ENCODE results near the gene CALML4. TPM values are rescaled to one million over a fixed set of nuclear protein-coding genes. Genes with fewer than 3 reads are reported as not detected.
"Not testable (repeated sequence)": the region's sequence is repeated elsewhere in the genome, so short reads cannot be mapped to it uniquely, and the experiment has no call there.

Gene CALML4
- total RNA-seq, 1 donor from 2014 or later = 12.1 TPM

DNA sequence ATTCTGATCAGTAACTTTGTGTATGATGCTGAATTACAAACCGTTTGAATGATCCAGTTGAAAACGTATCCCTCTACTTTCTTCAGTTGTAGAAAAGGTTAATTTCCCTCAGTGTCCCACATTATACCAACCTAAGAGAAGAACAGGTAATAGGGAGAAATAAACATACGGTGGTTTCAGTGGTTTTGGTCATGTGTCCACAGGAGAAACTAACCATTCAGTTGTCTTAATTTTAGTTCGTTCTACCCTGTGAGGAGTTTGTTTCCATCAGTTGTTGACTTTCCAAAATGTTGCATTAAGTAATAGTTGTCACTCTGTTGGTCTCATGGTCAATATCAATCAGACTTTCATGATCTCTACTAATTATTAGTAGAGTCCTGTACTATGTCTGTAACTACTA is 15.1 kb downstream of the CALML4 start:
- H3K4me3 Mint-ChIP-seq (ENCODE audit: low read depth) = no peak overlapping the region
- H3K4me1 Mint-ChIP-seq (ENCODE audit: low read depth) = peaks cover 3% of the 10 kb centered on the region
- no peaks in the 10 kb centered on the region for H3K27me3 Mint-ChIP-seq (ENCODE audit: low read depth)
- no peaks in the 10 kb centered on the region for H3K9me3 Mint-ChIP-seq
- intact Hi-C loops (cut with micrococcal nuclease) = no loop called here
- DNase-seq (ENCODE audit: low spot score) = no peak
- peaks cover 72% of the 10 kb centered on the region for H3K36me3 Mint-ChIP-seq (ENCODE audit: low read depth)
- no peak overlapping the region for H3K27ac Mint-ChIP-seq

DNA sequence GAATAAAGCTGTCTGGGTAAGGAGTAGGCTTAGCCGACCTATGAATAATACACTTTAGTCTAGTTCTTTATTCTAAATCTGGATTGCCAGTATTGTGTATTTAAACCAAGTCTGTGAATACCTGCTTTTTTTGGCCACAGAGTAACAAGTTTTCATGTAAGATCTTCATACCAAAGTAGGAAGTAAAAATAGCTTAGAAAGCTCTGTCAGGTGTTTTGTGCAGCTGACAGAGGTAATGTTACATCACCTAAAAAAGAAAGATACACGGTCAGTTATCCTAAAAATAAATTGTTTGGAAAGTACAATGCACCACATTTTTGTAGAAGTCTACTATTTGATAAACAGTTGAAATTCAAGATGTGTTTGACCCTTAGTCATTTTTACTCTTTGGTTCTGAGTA is 16.5 kb downstream of the CALML4 start:
- H3K36me3 Mint-ChIP-seq (ENCODE audit: low read depth) = peaks cover 75% of the 10 kb centered on the region

DNA sequence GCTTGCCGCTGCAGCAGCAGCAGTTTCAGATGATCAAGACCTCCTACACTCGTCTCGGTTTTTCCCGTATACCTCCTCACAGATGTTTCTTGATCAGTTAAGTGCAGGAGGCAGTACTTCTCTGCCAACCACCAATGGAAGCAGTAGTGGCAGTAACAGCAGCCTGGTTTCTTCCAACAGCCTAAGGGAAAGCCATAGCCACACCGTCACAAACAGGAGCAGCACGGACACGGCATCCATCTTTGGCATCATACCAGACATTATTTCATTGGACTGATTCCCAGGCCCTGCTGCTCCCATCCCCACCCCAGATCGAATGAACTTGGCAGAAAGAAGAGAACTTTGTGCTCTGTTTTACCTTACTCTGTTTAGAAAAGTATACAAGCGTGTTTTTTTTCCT is 17.6 kb downstream of the CALML4 start:
- H3K27ac Mint-ChIP-seq = peak overlapping the region; percentile 5
- no peaks in the 10 kb centered on the region for H3K27me3 Mint-ChIP-seq (ENCODE audit: low read depth)
- no peak overlapping the region for H3K4me3 Mint-ChIP-seq (ENCODE audit: low read depth)
- H3K4me1 Mint-ChIP-seq (ENCODE audit: low read depth) = peaks cover 7% of the 10 kb centered on the region
- intact Hi-C loops (cut with micrococcal nuclease) = no loop called here
- no peaks in the 10 kb centered on the region for H3K9me3 Mint-ChIP-seq
- peaks cover 75% of the 10 kb centered on the region for H3K36me3 Mint-ChIP-seq (ENCODE audit: low read depth)
- DNase-seq (ENCODE audit: low spot score) = no peak

More for the DNA sequence above, 16.5 kb downstream of the CALML4 start:
- Mint-ChIP-seq H3K27me3 (ENCODE audit: low read depth) (no peaks in the 10 kb centered on the region), H3K4me3 (ENCODE audit: low read depth) (no peak overlapping the region), H3K27ac (no peak overlapping the region), H3K9me3 (no peaks in the 10 kb centered on the region), H3K4me1 (ENCODE audit: low read depth) (peaks cover 5% of the 10 kb centered on the region)
- intact Hi-C loops (cut with micrococcal nuclease) = no loop called here
- DNase-seq (ENCODE audit: low spot score) = no peak

DNA sequence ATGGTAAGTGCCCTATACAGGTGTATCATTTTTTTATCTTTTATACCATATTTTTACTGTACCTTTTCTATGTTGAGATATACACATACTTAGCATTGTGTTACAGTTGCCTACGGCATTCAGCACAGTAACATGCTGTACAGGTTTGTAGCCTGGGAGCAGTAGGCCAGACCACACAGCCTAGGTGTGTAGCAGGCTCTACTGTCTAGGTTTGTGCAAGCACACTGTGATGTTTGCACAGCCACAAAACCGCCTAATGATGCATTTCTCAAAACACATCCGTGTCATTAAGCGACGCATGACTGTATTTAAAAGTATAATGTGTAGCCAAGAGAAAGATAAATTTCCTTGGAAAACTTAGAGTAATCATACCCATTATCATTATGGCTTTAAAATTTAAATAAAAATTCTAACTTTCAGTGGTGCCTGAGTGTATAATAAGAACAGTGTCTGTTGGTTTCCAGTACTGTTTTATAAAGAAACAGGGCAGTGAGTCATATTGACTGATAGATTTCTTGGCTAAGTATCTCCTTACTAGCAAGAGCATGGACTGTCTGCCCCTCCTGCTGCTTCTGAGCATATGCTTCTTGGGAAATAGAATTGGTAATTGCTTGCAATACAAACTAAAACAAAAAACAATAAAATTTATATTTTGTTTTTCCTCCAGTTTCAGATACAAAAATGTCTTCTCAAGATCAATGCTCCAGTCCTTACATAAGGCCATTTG is 18.3 kb downstream of the CALML4 start:
- intact Hi-C loops (cut with micrococcal nuclease) = no loop called here
- no peaks in the 10 kb centered on the region for H3K27me3 Mint-ChIP-seq (ENCODE audit: low read depth)
- peaks cover 72% of the 10 kb centered on the region for H3K36me3 Mint-ChIP-seq (ENCODE audit: low read depth)
- no peak overlapping the region for H3K4me3 Mint-ChIP-seq (ENCODE audit: low read depth)
- DNase-seq (ENCODE audit: low spot score) = no peak
- no peak overlapping the region for H3K27ac Mint-ChIP-seq
- no peaks in the 10 kb centered on the region for H3K9me3 Mint-ChIP-seq
- H3K4me1 Mint-ChIP-seq (ENCODE audit: low read depth) = peaks cover 7% of the 10 kb centered on the region

DNA sequence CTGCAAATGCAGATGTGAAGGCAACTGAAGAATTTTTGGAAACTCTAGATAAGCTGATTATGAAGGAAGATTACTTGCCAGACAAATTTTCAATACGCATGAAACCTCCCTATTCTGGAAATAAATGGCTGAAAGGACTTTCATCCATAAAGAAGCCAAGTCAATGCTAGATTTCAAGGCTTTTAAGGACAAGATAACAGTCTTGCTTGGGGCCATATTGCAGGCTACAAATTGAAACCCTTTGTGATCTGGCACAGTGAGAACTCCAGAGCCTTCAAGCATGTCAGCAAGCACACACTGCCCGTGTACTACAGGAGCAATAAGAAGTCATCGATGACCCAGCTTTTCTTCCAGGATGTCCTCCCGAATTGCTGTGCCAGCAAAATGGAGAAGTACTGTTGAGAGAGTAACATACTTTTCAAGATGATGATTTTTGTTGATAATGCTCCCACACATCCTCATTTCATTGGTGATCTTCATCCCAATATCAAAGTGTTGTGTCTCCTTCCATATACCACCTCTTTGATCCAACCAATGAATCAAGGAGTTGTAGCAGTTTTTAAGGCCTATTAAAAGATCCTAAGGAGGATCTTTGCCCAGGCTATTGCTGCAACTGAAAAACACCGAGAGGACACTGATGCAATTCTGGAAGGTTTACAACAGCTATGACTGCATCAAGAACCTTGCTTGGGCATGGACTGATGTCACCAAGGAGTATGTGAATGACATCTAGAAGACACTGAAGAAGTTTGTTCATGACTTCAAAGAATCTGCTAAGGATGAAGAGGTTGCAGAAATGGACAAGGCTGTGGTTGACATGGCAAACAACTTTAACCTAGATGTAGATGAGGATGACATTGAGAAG is 20.3 kb downstream of the CALML4 start:
- intact Hi-C loops (cut with micrococcal nuclease) = loop anchor here (1.0 kb wide), 1 partner anchor 24 kb away; no protein-coding TSS in a partner anchor
- Mint-ChIP-seq H3K36me3 (ENCODE audit: low read depth) (peaks cover 72% of the 10 kb centered on the region), H3K4me1 (ENCODE audit: low read depth) (peaks cover 7% of the 10 kb centered on the region), H3K27me3 (ENCODE audit: low read depth) (no peaks in the 10 kb centered on the region), H3K4me3 (ENCODE audit: low read depth) (no peak overlapping the region), H3K27ac (no peak overlapping the region), H3K9me3 (no peaks in the 10 kb centered on the region)
- no peak for DNase-seq (ENCODE audit: low spot score)

DNA sequence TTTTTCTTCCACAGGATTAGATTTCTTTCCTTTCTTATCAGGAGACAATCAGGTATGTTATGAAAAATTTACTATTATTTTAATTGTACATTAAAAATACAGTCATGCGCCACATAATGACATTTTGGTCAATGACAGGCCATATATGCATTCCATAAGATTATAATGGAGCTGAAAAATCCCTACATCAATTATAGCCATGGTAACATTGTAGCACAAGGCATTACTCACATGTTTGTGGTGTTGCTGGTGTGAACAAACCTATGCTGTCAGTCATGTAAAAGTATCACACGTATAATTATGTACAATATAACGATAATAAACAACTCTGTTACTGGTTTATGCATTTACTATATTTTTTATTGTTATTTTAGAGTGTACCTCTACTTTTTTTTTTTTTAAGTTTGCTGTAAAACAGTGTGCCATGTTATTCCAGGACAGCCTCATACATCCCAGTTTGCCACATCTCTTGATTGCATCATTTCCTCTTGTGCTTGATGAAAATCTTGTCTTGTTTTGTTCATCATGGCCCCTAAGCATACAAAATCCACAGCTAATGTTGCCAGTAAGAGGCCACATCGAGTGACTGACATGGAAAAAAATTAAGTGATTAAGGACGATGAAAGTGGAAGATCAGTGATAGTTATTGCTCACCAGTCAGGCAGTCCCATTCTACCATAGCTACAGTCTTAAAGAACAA is 21.4 kb downstream of the CALML4 start:
- no peaks in the 10 kb centered on the region for H3K9me3 Mint-ChIP-seq
- DNase-seq (ENCODE audit: low spot score) = no peak
- H3K27me3 Mint-ChIP-seq (ENCODE audit: low read depth) = no peaks in the 10 kb centered on the region
- H3K4me1 Mint-ChIP-seq (ENCODE audit: low read depth) = peaks cover 7% of the 10 kb centered on the region
- H3K27ac Mint-ChIP-seq = no peak overlapping the region
- H3K4me3 Mint-ChIP-seq (ENCODE audit: low read depth) = no peak overlapping the region
- H3K36me3 Mint-ChIP-seq (ENCODE audit: low read depth) = peaks cover 72% of the 10 kb centered on the region
- intact Hi-C loops (cut with micrococcal nuclease) = loop anchor here (1.0 kb wide), 1 partner anchor 26 kb away; no protein-coding TSS in a partner anchor

DNA sequence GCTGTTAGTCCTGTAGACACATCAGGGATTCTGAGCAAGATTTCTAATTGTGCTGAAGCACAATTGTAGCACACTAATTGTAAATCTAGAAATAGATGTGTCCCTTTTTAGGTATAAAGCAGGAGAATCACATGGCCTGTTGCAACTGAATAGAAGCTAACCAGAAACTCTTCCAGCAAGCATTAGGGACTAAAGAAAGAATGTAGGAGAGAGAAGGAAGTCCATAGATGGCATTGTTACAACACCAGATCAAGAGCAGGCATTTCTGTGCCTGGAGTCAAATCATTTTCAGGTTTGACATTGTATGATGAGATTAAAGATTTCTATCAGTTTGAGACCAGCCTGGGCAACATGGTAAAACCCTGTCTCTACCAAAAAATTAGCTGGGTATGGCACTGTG is 27.4 kb downstream of the CALML4 start:
- H3K27ac Mint-ChIP-seq = no peak overlapping the region
- intact Hi-C loops (cut with micrococcal nuclease) = no loop called here
- H3K4me3 Mint-ChIP-seq (ENCODE audit: low read depth) = no peak overlapping the region
- peaks cover 64% of the 10 kb centered on the region for H3K36me3 Mint-ChIP-seq (ENCODE audit: low read depth)
- H3K4me1 Mint-ChIP-seq (ENCODE audit: low read depth) = no peaks in the 10 kb centered on the region
- no peaks in the 10 kb centered on the region for H3K9me3 Mint-ChIP-seq
- H3K27me3 Mint-ChIP-seq (ENCODE audit: low read depth) = no peaks in the 10 kb centered on the region
- DNase-seq (ENCODE audit: low spot score) = no peak

DNA sequence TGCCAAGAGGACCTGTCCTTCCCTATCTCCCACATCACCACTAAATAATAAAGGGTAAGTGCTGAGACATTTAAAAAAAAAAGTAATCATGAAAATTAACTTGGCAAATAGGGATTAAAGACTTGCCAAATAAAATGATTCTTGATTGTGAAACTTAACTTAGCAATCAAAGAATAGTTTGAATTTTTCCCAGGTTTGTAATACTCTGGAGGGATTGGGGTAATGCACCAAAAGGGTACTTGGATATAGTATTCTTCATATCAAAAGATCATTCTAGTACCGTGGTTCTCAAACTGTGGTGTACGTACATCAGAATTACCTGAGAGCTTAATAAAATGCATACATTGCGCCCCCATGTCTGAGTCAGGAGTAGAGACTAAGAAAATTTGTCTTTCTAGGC is 28.5 kb downstream of the CALML4 start:
- H3K9me3 Mint-ChIP-seq = no peaks in the 10 kb centered on the region
- H3K4me3 Mint-ChIP-seq (ENCODE audit: low read depth) = no peak overlapping the region
- H3K27me3 Mint-ChIP-seq (ENCODE audit: low read depth) = no peaks in the 10 kb centered on the region
- intact Hi-C loops (cut with micrococcal nuclease) = no loop called here
- no peak for DNase-seq (ENCODE audit: low spot score)
- no peak overlapping the region for H3K27ac Mint-ChIP-seq
- H3K36me3 Mint-ChIP-seq (ENCODE audit: low read depth) = peaks cover 64% of the 10 kb centered on the region
- no peaks in the 10 kb centered on the region for H3K4me1 Mint-ChIP-seq (ENCODE audit: low read depth)

DNA sequence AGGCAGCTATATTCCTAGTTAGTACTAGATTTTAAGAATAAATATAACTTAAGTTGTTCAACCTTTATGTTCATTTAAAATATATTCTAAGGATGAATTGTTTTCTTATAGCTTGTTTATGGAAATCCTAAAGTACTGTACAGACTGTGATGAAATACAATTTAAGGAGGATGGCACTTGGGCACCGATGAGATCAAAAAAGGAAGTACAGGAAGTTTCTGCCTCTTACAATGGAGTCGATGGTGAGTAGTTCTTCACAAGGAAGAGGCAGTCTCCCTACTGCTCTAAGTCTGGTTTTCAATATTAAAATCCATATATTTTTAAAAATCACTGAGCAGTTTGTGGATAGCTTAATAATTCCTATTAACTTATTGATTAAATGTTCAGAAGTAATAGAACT is 29.6 kb downstream of the CALML4 start:
- DNase-seq (ENCODE audit: low spot score) = no peak
- intact Hi-C loops (cut with micrococcal nuclease) = no loop called here
- Mint-ChIP-seq H3K27ac (no peak overlapping the region), H3K27me3 (ENCODE audit: low read depth) (no peaks in the 10 kb centered on the region), H3K4me3 (ENCODE audit: low read depth) (no peak overlapping the region), H3K36me3 (ENCODE audit: low read depth) (peaks cover 62% of the 10 kb centered on the region), H3K4me1 (ENCODE audit: low read depth) (no peaks in the 10 kb centered on the region), H3K9me3 (no peaks in the 10 kb centered on the region)

DNA sequence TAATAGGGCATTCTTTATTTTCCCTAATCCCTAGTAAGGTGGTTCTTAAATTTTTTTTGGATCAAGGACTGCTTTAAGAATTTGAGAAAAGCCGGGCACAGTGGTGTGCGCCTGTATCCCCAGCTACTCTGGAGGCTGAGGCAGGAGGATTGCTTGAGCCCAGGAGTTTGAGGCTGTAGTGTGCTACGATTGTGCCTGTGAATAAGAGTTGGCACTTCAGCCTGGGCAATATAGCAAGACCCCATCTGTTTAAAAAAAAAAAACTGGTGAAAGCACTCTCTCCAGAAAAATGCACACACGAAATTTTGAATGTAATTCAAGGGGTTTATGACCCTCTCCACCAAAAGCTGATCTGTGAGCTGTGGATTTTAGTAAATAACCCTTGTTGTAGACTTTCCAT is 32.0 kb downstream of the CALML4 start:
- Mint-ChIP-seq H3K4me1 (ENCODE audit: low read depth) (no peaks in the 10 kb centered on the region), H3K36me3 (ENCODE audit: low read depth) (peaks cover 47% of the 10 kb centered on the region)
- intact Hi-C loops (cut with micrococcal nuclease) = no loop called here

DNA sequence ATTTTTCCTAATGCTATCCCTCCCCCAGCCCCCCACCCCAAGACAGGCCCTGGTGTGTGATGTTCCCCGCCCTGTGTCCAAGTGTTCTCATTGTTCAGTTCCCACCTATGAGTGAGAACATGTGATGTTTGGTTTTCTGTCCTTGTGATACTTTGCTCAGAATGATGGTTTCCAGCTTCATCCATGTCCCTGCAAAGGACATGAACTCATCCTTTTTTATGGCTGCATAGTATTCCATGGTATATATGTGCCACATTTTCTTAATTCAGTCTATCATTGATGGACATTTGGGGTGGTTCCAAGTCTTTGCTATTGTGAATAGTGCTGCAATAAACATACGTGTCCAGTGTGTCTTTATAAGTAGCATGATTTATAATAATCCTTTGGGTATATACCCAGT is 33.1 kb downstream of the CALML4 start:
- H3K27me3 Mint-ChIP-seq (ENCODE audit: low read depth); DNase-seq (ENCODE audit: low spot score); H3K4me1 Mint-ChIP-seq (ENCODE audit: low read depth); H3K4me3 Mint-ChIP-seq (ENCODE audit: low read depth); H3K9me3 Mint-ChIP-seq; H3K27ac Mint-ChIP-seq; intact Hi-C loops (cut with micrococcal nuclease): not testable (repeated sequence)
- H3K36me3 Mint-ChIP-seq (ENCODE audit: low read depth) = peaks cover 38% of the 10 kb centered on the region

More for the DNA sequence above, 32.0 kb downstream of the CALML4 start:
- Mint-ChIP-seq H3K4me3 (ENCODE audit: low read depth) (no peak overlapping the region), H3K9me3 (no peaks in the 10 kb centered on the region), H3K27me3 (ENCODE audit: low read depth) (no peaks in the 10 kb centered on the region), H3K27ac (no peak overlapping the region)
- DNase-seq (ENCODE audit: low spot score) = no peak

DNA sequence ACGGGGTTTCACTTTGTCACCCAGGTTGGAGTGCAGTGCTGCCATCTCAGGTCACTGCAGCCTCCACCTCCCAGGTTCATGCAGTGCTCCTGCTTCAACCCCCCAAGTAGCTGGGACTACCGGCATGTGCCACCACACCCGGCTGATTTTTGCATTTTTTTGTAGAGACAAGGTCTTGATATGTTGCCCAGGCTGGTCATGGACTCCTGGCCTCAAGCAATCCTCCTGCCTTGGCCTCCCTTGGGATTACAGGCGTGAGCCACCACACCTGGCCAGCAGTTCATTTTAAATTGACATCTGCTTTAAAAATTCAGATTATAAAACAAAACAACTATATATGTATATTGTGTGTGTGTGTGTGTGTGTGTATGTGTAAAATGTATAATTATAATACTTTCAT is 38.3 kb downstream of the CALML4 start:
- peaks cover 30% of the 10 kb centered on the region for H3K36me3 Mint-ChIP-seq (ENCODE audit: low read depth)
- no peaks in the 10 kb centered on the region for H3K9me3 Mint-ChIP-seq
- no peak overlapping the region for H3K27ac Mint-ChIP-seq
- H3K27me3 Mint-ChIP-seq (ENCODE audit: low read depth) = no peaks in the 10 kb centered on the region
- intact Hi-C loops (cut with micrococcal nuclease) = no loop called here
- no peaks in the 10 kb centered on the region for H3K4me1 Mint-ChIP-seq (ENCODE audit: low read depth)
- no peak for DNase-seq (ENCODE audit: low spot score)
- no peak overlapping the region for H3K4me3 Mint-ChIP-seq (ENCODE audit: low read depth)

DNA sequence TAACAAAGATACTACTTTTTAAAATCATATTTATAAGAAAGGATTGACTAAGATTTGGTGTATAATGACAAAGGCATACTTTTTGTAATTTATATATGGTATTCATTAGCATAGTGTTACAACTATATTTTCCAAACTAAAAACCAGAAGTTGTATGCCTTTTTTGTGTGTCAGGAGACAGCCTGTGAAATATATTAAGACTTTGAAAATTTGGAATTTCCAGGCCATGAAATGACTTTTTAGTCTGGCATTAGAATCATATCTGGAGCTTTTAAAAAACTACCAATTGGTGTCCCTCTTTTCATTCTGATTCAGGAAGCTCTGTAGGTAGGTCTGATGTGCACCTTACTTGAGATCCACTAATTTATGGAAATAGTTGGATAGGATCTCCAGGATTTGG is 41.9 kb downstream of the CALML4 start:
- Mint-ChIP-seq H3K36me3 (ENCODE audit: low read depth) (peaks cover 41% of the 10 kb centered on the region), H3K9me3 (no peaks in the 10 kb centered on the region), H3K4me3 (ENCODE audit: low read depth) (no peak overlapping the region), H3K4me1 (ENCODE audit: low read depth) (no peaks in the 10 kb centered on the region), H3K27me3 (ENCODE audit: low read depth) (no peaks in the 10 kb centered on the region), H3K27ac (no peak overlapping the region)
- intact Hi-C loops (cut with micrococcal nuclease) = no loop called here
- no peak for DNase-seq (ENCODE audit: low spot score)

All from activated T-helper 2 cell treated with anti-CD3 and anti-CD28 coated beads, Interferon-gamma antibody, Interleukin-2, Interleukin-4, amounts not matched to agents 10 μg/mL and 5 μg/mL and 100 μg/mL, durations not matched to agents 14 hours and 24 hours and 36 hours (primary cell).